HG03139 (cell line): ENCODE data around the gene ZNF333.

ENCODE experiments used
- ATAC-seq: cut with Tn5 transposase; IDR thresholded peaks from one replicate; pipeline ENCODE4 v1.9.1; 2021; ENCODE audit not compliant: unreplicated experiment

Gene ZNF333

DNA sequence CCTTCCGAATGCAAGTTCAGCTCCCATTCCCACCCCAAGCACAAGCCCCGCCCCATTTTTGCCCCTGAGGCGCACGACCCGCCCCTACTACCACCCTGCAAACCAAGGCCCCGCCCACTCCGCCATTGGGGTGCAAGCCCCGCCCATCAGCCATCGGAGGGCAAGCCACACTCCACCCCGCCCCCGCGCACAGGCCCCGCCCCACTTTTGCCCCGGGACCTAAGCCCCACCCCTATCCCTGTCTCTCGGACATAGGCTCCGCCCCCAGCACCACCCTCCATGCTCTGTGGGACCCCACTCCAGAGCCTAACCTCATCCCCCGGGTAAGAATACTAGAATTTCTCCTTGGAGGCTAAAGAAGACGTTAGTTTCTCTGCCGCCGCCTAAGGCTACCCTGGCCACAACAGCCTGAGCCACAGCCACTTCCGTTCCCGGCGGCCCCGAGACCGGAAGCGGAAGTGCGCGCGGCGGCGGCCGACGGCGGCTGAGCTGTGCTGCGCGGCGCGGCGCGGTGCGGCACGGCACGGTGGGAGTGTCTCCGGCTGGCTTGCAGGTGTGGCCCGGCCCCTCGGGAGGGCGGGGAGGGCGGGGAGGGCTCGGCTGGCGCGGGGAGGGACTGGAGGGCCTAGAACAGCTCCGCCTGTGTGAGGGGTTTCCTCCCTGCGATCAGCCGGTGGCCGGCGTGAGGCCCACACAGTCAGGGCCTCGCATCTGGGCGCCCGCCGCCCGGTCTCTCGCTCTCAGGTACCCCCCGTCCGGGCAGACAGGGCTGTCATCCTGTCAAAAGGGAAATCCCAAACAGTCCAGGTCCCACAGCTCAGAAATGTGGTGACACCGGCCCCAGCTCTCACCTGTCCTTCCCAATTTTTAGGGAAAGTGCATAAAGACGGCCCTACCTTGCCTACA lies at the start of gene ZNF333:
TSS of gene ZNF333 (plus strand) at position 451 of the 906 bp plus-strand sequence. CDS start 3,444 bp downstream, outside the sequence.
- peak; percentile 89 for ATAC-seq

DNA sequence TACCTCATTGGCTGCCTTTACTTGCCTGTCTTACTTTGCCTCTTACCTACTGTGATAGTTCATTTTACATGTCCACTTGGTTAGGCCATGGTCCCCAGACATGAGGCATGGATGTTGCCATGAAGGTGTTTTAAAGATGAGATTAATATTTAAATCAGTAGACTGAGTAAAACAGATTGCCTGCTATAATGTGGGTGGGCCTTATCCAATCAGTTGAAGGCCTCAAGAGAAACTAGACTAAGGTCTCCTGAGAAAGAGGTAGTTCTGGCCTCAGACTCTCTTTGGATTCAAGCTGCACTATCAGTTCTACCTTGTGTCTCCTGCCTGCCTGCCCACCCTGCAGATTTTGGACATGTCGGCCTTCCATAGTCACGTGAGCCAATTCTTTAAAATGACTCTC lies 41.3 kb upstream of the ZNF333 start:
- ATAC-seq, result no peak

DNA sequence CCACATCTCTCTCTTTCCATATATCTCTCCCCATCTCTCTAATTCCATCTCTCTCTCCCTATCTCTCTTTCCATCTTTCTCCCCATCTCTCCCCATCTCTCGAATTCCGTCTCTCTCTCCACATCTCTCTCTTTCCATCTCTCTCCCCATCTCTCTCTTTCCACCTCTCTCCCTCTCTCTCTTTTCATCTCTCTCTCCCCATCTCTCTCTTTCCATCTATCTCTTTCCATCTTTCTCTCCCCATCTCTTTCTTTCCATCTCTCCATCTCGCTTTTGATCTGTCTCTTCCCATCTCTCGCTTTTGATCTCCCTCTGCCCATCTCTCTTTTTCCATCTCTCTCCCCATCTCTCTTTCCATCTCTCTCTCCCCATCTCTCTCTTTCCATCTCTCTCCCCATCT lies 40.8 kb upstream of the ZNF333 start:
- no peak for ATAC-seq

DNA sequence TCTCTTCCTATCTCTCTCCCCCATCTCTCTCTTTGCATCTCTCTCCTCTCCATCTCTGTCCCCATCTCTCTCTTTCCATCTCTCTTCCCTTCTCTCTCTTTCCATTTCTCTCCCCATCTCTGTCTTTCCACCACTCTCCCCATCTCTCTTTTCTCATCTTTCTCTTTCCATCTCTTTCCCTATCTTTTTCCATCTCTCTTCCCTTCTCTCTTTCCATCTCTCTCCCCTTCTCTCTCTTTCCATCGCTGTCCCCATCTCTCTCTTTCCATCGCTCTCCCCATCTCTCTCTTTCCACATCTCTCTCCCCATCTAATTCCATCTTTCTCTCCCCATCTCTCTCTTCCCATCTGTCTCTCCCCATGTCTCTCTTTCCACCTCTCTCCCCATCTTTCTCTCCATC lies 39.7 kb upstream of the ZNF333 start:
- no peak for ATAC-seq

DNA sequence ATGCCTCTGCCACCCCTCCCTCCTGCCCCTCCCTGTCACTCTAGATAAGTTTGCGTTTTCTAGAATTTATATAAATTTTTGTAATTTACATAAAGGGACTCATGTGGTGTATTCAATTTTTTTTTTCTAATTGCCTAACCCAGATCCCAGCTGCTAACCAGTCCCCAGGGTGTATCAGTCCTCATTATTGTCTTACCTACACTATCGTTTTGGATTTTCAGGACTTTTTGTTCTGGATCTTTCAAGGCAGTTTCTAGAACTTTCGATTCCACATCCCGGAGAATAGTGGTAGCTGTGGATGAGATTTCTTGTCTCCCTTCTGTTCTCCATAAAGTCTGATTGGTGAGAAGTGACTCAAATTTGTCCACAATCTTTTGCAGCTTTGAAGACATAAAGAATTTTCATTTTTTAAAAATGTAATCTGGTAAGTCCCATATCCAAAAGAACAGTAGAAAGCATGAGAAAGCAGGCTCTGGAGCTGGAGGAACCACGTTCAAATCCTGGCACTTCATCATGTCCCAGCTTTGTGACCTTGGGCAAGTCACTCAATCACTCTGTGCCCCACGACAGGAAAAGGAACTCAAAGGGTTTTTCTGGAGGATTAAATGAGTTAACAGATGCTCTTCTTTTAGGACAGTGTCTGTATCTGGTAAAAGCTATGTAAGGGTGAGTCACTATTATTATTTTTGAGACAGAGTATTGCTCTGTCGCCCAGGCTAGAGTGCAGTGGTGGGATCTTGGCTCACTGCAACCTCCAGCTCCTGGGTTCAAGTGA lies 34.9 kb upstream of the ZNF333 start:
- no peak for ATAC-seq

DNA sequence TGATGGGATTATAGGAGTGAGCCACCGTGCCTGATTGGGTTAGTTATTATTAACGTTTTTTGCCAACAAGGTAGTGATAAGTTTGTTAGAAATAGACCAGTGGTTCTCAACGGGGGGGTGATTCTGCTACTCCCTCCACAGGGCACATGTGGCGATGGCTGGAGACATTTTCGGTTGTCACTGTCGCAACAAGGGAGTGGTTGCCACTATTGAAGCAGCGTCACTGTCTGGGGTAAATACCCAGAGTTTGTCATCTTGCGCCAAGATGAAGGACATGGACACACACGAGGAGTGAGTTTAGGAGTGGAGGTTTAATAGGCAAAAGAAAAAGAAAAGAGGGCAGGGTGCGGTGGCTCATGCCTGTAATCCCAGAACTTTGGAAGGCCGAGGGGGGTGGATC lies 34.1 kb upstream of the ZNF333 start:
- ATAC-seq, result no peak

DNA sequence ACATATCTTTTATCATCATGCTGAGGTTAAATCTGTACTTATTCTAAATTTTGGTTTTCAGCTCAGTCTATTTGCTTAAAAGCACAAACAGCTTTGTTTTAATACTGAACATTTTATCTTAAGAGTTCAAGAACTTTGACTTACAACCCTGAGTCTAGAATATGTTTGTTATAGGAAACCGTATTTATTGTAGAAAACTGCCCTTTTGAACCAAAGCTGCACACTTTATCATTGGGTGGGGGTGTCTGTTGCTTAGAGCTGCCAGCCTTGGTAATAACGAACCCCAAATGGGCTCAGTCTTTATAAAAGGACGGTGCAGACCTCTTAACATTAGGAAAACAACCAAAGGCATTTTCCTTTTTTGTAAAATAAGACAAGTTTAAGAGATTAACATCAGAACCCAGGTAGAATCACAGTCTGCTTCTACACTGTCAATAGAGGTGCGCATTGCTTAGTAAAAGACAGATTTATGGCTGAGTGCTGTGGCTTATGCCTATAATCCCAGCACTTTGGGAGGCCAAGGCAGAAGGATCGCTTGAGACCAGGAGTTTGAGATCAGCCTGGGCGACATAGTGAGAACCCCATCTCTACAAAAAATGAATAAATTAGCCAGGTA lies 29.9 kb upstream of the ZNF333 start:
- no peak for ATAC-seq

DNA sequence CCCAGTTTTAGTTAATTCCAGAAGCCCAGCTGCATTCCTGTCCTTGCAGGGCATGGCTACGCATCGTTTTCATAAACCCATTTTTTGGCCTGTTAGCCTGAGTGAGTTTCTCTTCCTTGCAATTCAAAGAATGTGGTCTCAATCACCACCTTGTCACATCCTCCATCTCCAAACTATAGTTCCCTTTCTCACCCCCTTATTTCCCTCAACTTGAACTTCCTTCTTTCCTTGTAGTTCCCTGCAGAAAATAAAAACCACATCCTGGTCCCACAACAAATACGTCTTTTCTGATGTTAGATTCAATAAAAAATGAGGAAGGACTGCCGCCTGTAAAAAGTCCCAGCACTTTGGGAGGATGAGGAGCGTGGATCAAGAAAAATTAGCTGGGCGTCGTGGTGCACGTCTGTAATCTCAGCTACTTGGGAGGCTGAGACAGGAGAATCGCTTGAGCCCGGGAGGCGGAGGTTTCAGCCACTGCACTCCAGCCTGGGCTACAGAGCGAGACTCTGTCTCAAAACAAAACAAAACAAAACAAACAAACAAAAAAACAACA lies 28.4 kb upstream of the ZNF333 start:
- ATAC-seq, result no peak

DNA sequence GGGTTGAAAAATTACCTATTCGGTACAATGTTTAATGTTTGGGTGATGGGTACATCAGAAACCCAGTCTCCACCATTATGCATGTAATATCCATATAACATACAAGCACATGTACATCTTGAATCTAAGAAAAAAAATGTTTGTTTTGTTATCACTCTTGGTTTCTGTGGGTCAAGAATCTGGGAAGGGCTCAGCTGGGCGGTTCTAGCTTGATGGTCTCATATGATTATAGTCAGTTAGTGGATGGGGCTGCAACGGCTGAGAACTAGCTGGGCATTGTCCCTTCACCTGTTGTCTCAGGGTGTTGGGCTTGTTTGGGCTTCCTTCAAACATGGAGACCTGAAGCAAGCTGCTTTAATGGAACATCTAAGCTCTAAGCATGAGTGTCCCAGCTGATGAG lies 19.9 kb upstream of the ZNF333 start:
- ATAC-seq, result no peak

DNA sequence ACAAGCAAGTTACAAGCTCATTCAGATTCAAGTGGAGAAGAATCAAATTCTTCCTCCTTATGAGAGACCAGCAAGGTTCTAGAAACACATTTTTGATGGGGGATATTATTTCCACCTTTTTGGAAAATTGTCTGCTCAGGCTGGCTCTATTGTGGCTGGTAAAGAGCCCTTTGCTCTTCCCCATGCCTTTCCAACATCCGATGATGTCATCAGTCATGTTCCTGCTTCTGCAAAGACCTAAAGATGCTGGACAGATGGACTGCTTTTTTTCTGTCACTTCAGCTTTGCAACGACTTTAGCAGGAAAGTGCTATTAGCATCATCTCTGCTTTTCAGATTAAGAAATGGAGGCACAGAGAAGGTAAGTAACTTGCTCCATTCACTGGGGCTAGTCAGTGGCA lies 19.4 kb upstream of the ZNF333 start:
- no peak for ATAC-seq

DNA sequence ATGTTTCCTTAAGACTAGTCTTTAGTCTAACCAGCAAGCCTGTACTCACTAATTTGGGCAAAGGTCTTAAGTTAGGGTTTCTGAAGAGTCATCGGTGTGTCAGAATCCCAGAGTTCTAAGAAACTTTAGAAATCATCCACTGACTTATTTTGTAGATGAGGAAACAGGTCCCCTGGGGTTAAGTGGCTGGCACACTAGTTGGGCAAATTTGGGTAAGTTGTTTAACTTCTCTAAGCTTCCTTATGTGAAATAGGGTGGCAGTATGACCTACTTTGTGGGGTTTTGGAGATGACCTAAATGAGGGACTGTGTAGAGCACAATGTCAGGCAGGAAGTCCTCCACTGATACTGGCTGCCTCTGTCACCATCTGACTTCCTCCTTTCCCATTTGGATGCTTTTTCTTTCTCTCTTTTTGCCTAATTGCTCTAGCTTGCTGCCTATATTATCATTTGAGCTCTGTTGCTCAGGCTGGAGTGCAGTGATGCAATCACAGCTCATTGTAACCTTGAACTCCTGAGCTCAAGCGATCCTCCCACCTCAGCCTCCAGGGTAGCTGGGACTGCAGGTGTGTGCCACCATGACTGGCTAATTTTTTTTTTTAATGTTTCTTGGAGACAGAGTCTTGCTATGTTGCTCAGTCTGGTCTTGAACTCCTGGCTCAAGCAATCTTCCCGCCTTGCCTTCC lies 17.5 kb upstream of the ZNF333 start:
- no peak for ATAC-seq

DNA sequence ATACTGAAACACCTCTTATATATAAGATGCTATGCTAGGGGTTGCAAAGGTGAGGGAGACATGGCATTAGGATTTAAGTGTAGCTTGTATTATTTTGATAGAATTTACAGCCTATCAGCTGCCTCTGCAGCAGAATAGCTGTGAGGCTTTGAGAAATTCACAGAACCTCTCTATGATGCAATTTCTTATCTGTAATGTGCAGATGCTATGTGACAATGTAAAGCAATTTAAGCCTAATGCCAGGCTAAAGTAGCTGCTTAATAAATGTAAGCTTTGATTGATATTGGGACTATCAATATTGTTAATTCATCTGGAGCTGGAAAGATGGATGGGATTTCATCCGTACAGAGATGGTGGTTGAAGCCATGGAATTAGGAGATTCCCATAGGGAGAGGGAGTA lies 16.8 kb upstream of the ZNF333 start:
- no peak for ATAC-seq

DNA sequence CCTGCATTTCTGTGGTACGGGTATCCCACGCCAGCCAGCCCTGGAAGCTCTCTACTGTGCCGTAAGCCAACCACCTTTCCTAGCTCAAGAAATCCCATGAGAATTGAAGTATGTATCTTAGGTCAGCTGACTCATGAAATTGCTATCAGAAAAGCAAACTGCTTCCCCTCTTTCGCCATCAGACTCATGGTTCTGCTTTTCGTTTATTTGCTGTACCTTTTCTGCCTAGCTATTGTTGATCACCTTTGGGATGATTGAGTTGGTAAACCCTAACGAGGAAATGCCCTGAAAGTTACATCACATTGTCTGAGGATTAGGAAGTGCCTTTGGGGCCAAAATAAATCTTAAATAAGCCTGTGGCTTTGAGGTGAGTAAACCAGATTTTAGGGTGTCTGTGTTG lies 15.1 kb upstream of the ZNF333 start, which contains the start of gene ADGRE3:
TSS of gene ADGRE3 (minus strand) at position 81 of the 400 bp plus-strand sequence. CDS start at position 7, 74 bp downstream.
- ATAC-seq, result no peak

DNA sequence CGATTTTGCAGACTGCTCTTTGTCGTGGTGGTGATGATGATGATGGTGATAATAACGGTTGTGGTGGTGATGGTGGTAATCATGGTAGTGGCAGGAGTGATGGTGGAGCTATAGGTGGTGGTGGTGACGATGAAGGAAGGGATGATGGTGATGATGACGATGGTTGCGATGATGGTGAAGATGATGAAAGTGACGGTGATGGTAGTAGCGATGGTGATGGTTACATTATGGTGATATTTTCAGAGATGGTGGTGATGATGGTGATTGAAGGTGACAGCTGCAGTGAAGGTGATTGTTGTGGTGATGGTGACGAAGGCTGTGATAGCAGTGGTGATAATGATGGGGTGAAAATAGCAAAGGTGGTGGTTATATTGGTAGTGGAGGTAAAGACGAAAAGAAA lies 13.1 kb upstream of the ZNF333 start:
- no peak for ATAC-seq

DNA sequence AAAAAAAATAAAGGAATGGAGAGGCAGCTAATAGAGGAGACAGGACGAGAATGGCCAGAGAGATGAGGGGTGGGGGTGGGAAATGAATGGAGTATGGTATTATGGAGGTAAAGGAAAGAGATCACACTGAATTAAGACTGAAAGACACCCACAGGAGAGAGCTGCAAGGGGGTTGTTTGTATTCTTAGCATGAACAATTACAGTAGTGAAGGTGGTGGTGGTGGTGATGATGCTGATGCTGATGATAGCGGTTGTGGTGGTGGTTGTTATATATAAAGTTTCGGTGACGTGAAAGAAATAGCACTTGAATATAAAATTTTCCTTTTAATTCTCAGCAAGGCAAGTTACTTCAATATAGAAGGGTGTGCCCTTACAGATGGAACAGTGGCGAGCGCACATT lies 12.4 kb upstream of the ZNF333 start:
- no peak for ATAC-seq

DNA sequence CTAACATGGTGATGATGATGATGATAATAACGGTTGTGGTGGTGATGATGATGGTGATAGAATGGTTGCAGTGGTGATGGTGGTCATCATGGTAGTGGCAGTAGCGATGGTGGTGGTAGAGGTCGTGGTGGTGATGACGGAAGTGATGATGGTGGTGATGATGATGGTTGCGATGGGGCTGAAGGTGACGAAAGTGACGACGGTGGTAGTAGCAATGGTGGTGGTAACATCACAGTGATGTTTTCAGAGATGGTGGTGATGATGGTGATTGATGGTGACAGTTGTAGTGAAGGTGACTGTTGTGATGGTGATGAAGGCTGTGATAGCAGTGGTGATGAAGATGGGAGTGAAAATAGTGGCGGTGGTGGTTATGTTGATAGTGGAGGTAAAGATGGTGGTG lies 11.6 kb upstream of the ZNF333 start:
- ATAC-seq, result no peak

DNA sequence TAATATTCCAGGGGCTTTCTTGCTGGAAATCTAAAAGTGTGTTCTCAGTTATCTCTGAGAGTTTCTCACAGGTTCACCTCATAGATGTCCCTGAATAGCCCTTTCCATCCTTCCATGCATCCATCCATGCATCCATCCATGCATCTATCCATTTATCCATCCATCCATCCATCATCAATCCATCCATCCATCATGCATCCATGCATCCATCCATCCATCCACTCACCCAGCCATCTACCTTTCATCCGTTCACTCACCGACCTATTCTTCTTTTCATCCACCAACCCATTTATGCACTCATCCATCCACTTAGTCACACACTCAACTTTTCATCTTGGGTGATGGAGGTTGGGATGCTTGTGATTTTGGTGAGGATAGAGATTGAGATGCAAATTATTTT lies 7.8 kb upstream of the ZNF333 start:
- ATAC-seq, result no peak

DNA sequence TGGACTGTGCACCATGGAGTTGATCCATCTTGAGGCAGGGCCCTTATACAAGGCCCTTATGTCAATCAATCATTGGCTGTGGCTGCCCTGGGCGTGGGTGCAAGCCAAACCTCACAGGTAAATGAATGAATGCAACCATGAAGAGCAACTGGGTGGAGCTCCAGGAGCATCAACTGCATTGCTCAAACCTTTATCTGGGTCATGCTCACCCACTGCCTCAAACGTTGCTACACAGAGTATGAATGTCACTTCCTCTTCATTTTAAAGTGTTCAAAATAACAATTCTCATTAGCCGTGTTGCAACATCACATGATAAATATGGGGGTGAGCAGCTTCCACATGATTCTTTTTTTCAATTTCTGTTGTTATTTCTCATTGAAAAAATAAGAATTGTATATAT lies 6.4 kb upstream of the ZNF333 start:
- ATAC-seq, result no peak

DNA sequence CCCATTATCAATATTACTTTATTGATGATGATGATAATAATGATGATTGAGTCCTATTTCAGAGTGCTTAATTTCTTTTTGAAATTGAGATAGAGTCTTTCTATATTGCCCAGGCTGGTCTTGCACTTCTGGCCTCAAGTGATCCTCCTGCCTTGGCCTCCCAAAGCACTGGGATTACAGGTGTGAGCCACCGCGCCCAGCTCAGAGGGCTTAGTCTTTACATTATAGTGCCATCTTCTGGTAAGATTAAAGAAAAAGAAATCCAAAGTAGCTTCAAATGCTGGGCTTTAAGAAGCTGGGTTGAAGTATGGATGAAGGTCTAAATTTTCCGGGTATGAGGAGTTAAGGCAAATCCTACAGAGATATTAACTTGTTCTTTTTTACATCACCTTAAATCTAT lies 3.4 kb upstream of the ZNF333 start:
- ATAC-seq, result no peak

DNA sequence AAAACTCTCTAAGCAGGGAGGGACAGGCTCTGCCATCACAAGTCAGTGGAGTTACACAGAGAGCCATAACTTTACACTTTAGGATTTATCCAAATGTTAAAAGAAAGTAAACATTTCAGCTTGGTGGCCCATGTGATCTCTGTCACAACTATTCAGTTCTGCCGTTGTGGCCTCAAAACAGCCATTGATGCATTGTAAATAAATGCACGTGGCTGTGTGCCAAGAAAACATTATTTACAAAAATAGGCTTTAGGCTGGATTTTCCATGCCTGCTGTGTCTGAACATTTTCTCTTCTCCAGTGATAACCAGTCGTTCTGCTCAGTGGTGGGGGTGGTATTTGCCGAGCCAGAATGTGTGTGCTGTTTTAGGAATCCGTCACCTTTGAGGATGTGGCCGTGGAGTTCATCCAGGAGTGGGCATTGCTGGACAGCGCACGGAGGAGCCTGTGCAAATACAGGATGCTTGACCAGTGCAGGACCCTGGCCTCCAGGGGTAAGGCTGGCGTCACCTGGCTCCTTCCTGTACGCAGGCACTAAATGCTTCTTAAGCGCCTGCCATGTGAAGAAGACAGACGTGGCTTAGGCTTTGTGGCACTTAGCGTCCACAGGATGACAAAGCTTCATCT lies 4.9 kb downstream of the ZNF333 start:
- no peak for ATAC-seq
